Endothelial cell of umbilical vein (primary cell): ENCODE data around the gene USP7. TPM values are rescaled to one million over a fixed set of nuclear protein-coding genes. Genes with fewer than 3 reads are reported as not detected.

Experiments used
- BruUV-seq: library from RNA; stranded (reverse); fragments of 400-500 nt; replicated peaks from 2 replicates; lab custom pipeline; 2021; lab: Mats Ljungman, UMichigan
- CTCF ChIA-PET: fragments of 300-600, 350-600 bp; sonication (Branson Sonifier 250); formaldehyde crosslinking; loops from one replicate; lab custom pipeline; 2021; ENCODE audit warnings: antibody characterized with exemption, inconsistent platforms; lab: Charles Lee
- POLR2A ChIA-PET: fragments of 300-600, 350-600 bp; sonication (Branson Sonifier 250); formaldehyde crosslinking; loops from one replicate; lab custom pipeline; 2021; ENCODE audit warnings: antibody characterized with exemption, inconsistent platforms; lab: Charles Lee
- DNase-seq: peaks from one replicate; pipeline ENCODE4 v3.0.0-alpha.2; 2011; ENCODE audit warnings: low read depth, low spot score
- FAIRE-seq: peaks from 2 replicates; lab custom pipeline; 2011; peaks lifted over from hg19 to GRCh38; lab: Jason Lieb, UNC
- H2AFZ ChIP-seq: 2 replicates; pipeline ENCODE4 v1.6.0; 2012; ENCODE audit warnings: low read depth, low read length, control low read depth, inconsistent platforms
- H3K27ac ChIP-seq: 2 replicates; pipeline ENCODE4 v1.5.1; 2011; ENCODE audit warnings: low read depth, mild to moderate bottlenecking, control low read depth, low read length, moderate library complexity; ENCODE audit not compliant: insufficient read depth
- H3K27me3 ChIP-seq, 2 experiments: 2 replicates each; pipeline versions ENCODE4 v1.6.0 to v1.6.1; 2011; ENCODE audit warnings: low read length in 2 of 2, mixed read lengths in 1 of 2; ENCODE audit not compliant: control insufficient read depth in 2 of 2, insufficient read depth in 2 of 2
- H3K36me3 ChIP-seq, 2 experiments: 2 replicates in 1 of 2; 3 replicates in 1 of 2; pipeline ENCODE4 v1.5.1; 2011; ENCODE audit warnings: low read length in 2 of 2, mild to moderate bottlenecking in 1 of 2, moderate library complexity in 1 of 2; ENCODE audit not compliant: control insufficient read depth in 2 of 2, insufficient read depth in 2 of 2; ENCODE audit errors: extremely low read depth in 1 of 2
- H3K4me1 ChIP-seq: 3 replicates; pipeline ENCODE4 v1.5.1; 2011; ENCODE audit warnings: mild to moderate bottlenecking, low read length; ENCODE audit not compliant: control insufficient read depth, insufficient read depth; ENCODE audit errors: extremely low read depth
- H3K4me2 ChIP-seq: 2 replicates; pipeline ENCODE4 v1.6.1; 2011; ENCODE audit warnings: low read length, control low read depth, mixed read lengths; ENCODE audit not compliant: insufficient read depth
- H3K4me3 ChIP-seq, 3 experiments: fragments of 200-600 bp in 1 of 3; sonication (generic), shearing (Covaris generic) in 1 of 3; replicated peaks in 1 of 3; 2 replicates each; pipeline ENCODE4 v1.5.1; 2011 to 2016; ENCODE audit warnings: control low read depth in 3 of 3, low read length in 3 of 3, mild to moderate bottlenecking in 2 of 3, inconsistent platforms in 1 of 3, low read depth in 1 of 3, moderate library complexity in 1 of 3; ENCODE audit not compliant: insufficient read depth in 1 of 3
- H3K79me2 ChIP-seq: 2 replicates; pipeline ENCODE4 v1.6.0; 2012; ENCODE audit warnings: low read length, inconsistent platforms; ENCODE audit not compliant: control insufficient read depth, insufficient read depth
- H3K9ac ChIP-seq: replicated peaks from 2 replicates; pipeline ENCODE3; 2011; ENCODE audit warnings: low read length, control low read depth; ENCODE audit not compliant: insufficient read depth; ENCODE audit errors: extremely low read depth
- H3K9me1 ChIP-seq: replicated peaks from 3 replicates; pipeline ENCODE4 v1.6.0; 2011; ENCODE audit warnings: mild to moderate bottlenecking, low read length; ENCODE audit not compliant: control insufficient read depth, insufficient read depth; ENCODE audit errors: extremely low read depth
- H3K9me3 ChIP-seq: replicated peaks from 2 replicates; pipeline ENCODE4 v1.5.1; 2012; ENCODE audit warnings: low read length, inconsistent platforms; ENCODE audit not compliant: control insufficient read depth, insufficient read depth
- H4K20me1 ChIP-seq: replicated peaks from 2 replicates; pipeline ENCODE3; 2011; ENCODE audit warnings: mild to moderate bottlenecking, low read length; ENCODE audit not compliant: control insufficient read depth, insufficient read depth; ENCODE audit errors: extremely low read depth
- GATA2 ChIP-seq: IDR thresholded peaks from 2 replicates; pipeline ENCODE4 v1.7.0; 2011; ENCODE audit warnings: low read depth, mild to moderate bottlenecking, moderate library complexity, mixed read lengths, low read length; ENCODE audit not compliant: insufficient read length, insufficient read depth
- JUN ChIP-seq: IDR thresholded peaks from 2 replicates; pipeline ENCODE4 v1.6.1; 2011; ENCODE audit warnings: borderline replicate concordance, low read depth; ENCODE audit not compliant: insufficient read length, insufficient read depth
- MYC ChIP-seq: IDR thresholded peaks from one replicate; pipeline ENCODE4 v1.6.1; 2011; ENCODE audit warnings: mild to moderate bottlenecking, low read depth, low read length
- POLR2A ChIP-seq: IDR thresholded peaks from 2 replicates; pipeline ENCODE4 v1.6.1; 2012; ENCODE audit warnings: low read depth, mild to moderate bottlenecking, control low read depth, low read length
- POLR2AphosphoS5 ChIP-seq: IDR thresholded peaks from 2 replicates; pipeline ENCODE4 v1.6.1; 2012; ENCODE audit warnings: low read depth, mild to moderate bottlenecking, control low read depth, low read length, moderate library complexity; ENCODE audit not compliant: insufficient read depth
- dilution Hi-C: fragments of 300-500 bp; cut with MboI; formaldehyde crosslinking; loops from one replicate; pipeline ENCODE4 v1.15.0; 2019; ENCODE audit warnings: low sequenced_read_pairs; ENCODE audit not compliant: extremely low pct_ligation_motif_present
- intact Hi-C: fragments of 100-400 bp; cut with micrococcal nuclease; formaldehyde crosslinking; loops from one replicate; pipeline ENCODE4 v1.10.0; 2022
- polyA plus RNA-seq, 4 experiments: library from polyadenylated mRNA; depleted of rRNA in 3 of 4; stranded (reverse) in 3 of 4; unstranded in 1 of 4; fragments of >200 nt; gene quantifications; 2 replicates each; pipeline versions ENCODE4 v1.2.1 to v1.2.3, GENCODE V29; 2011 to 2012; ENCODE audit warnings: missing spikeins in 1 of 4
- total RNA-seq: library from RNA; stranded (reverse); gene quantifications from 2 replicates; pipeline ENCODE4 v1.2.3, GENCODE V29; 2021
- TF ChIP-seq, protein P1 (sequence below): IDR thresholded peaks from 2 replicates; pipeline ENCODE4 v1.6.1; 2011; ENCODE audit not compliant: insufficient read depth, insufficient read length
- TF ChIP-seq, protein P2 (sequence below), 2 donors: IDR thresholded peaks; 1 replicate in 1 of 2; 2 replicates in 1 of 2; pipeline ENCODE4 v1.5.1; 2011; ENCODE audit warnings: low read length in 2 of 2, mild to moderate bottlenecking in 2 of 2, moderate library complexity in 2 of 2, control low read depth in 1 of 2, inconsistent platforms in 1 of 2, low read depth in 1 of 2; ENCODE audit not compliant: insufficient read depth in 1 of 2; ENCODE audit errors: extremely low read depth in 1 of 2

USP7 gene
- total and polyA plus RNA-seq, 2 donors (not counting 3 experiments of a cell fraction or from before 2014, with no cell fraction given): 17.7 to 130 TPM

DNA sequence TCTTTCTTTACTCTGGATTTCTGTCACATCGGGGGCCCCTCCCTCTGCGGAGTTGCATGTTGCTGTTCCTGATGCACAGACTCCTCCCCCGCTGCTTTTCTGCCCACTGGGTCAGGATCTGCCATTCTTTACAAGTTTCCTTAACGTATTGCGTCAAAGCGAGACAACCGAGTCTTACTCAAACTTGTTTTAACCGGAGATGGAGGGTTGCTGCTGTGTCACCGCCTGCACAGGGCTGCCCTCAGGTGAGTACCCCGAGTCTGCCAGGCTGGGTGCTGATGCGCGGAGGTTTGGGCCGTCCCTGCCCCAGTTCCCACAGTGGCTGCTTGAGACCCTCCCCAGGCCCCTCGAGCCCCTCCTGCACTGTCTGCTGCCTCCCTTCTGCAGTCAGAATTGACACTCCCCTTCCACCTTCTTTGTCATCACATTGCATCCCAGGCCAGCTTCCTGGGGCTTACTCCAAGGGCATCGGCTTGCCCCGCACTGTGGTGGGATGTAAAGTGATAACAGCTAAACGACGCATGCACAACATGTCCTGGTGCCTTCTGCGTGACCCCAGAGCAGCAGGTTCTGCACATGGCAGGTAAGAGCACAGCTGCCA lies 114.2 kb downstream of the USP7 start:
- no peak overlapping the region for H3K4me3 ChIP-seq
- no peak overlapping the region for H3K9ac ChIP-seq
- H3K4me2 ChIP-seq: no peak overlapping the region
- dilution Hi-C loops (no loop called here), intact Hi-C loops (loop anchor here (1.0 kb wide), 1 partner anchor 20 kb away; the partner anchor contains the start of gene CARHSP1)
- H3K27me3 ChIP-seq: no peaks in the 10 kb centered on the region
- H4K20me1 ChIP-seq: no peaks in the 10 kb centered on the region
- peaks cover 5 to 22% of the 10 kb centered on the region in 2 experiments for H3K36me3 ChIP-seq
- CTCF ChIA-PET: interaction anchor here (0.9 to 2.7 kb wide), 4 partner anchors 9 to 58 kb away, joined by 3 to 8 read pairs (median 3); partner anchors contain the start of gene CARHSP1
- H3K9me3 ChIP-seq: no peaks in the 10 kb centered on the region
- BruUV-seq: no TSS peak
- no peak for DNase-seq
- no peak overlapping the region for H2AFZ ChIP-seq
- POLR2A ChIA-PET: interaction anchor here (0.6 to 1.4 kb wide), 3 partner anchors 11 to 19 kb away, joined by 3 to 9 read pairs (median 7); partner anchors contain the start of gene CARHSP1
- no peaks in the 10 kb centered on the region for H3K9me1 ChIP-seq
- no peak for FAIRE-seq
- H3K4me1 ChIP-seq: peaks cover 23% of the 10 kb centered on the region
- TF ChIP-seq POLR2AphosphoS5 (no peak), GATA2 (no peak), MYC (no peak), JUN (no peak), POLR2A (no peak)
- TF ChIP-seq, protein P1, sequence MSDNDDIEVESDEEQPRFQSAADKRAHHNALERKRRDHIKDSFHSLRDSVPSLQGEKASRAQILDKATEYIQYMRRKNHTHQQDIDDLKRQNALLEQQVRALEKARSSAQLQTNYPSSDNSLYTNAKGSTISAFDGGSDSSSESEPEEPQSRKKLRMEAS: no peak
- TF ChIP-seq, protein P2, sequence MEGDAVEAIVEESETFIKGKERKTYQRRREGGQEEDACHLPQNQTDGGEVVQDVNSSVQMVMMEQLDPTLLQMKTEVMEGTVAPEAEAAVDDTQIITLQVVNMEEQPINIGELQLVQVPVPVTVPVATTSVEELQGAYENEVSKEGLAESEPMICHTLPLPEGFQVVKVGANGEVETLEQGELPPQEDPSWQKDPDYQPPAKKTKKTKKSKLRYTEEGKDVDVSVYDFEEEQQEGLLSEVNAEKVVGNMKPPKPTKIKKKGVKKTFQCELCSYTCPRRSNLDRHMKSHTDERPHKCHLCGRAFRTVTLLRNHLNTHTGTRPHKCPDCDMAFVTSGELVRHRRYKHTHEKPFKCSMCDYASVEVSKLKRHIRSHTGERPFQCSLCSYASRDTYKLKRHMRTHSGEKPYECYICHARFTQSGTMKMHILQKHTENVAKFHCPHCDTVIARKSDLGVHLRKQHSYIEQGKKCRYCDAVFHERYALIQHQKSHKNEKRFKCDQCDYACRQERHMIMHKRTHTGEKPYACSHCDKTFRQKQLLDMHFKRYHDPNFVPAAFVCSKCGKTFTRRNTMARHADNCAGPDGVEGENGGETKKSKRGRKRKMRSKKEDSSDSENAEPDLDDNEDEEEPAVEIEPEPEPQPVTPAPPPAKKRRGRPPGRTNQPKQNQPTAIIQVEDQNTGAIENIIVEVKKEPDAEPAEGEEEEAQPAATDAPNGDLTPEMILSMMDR (IDR thresholded peaks at IDR 0.05; ENCODE audit: extremely low read depth in 1 of 2, insufficient read depth in 1 of 2, low read depth in 1 of 2, low read length in 2 of 2): no peak
- H3K27ac ChIP-seq: no peak overlapping the region
- H3K79me2 ChIP-seq: peaks cover 9% of the 10 kb centered on the region
